Common myeloid progenitor, CD34-positive (primary cell): ENCODE data around the gene MEIOSIN.

Experiments used
- CTCF ChIA-PET: fragments of 350-600 bp; sonication (Branson Sonifier 250); formaldehyde crosslinking; loops from one replicate; lab custom pipeline; 2021; ENCODE audit warnings: antibody characterized with exemption; lab: Charles Lee
- POLR2A ChIA-PET: fragments of 350-600 bp; sonication (Branson Sonifier 250); formaldehyde crosslinking; loops from one replicate; lab custom pipeline; 2021; ENCODE audit warnings: antibody characterized with exemption; lab: Charles Lee
- DNase-seq, 3 donors: peaks; one replicate each; pipeline versions ENCODE4 v3.0.0 to v3.0.0-alpha.2; 2013
- H3K27ac ChIP-seq, 2 experiments: 1 replicate in 1 of 2; 2 replicates in 1 of 2; pipeline ENCODE4 v1.7.0; 2013; ENCODE audit warnings: inconsistent platforms in 2 of 2, low read length in 2 of 2, mild to moderate bottlenecking in 2 of 2, low read depth in 1 of 2, moderate library complexity in 1 of 2; ENCODE audit not compliant: severe bottlenecking in 2 of 2, insufficient read depth in 1 of 2, poor library complexity in 1 of 2
- H3K27me3 ChIP-seq, 5 experiments: replicated peaks in 2 of 5; 1 replicate in 3 of 5; 2 replicates in 2 of 5; pipeline versions ENCODE4 v1.6.1 to v1.7.0; 2013; ENCODE audit warnings: low read length in 4 of 5, mild to moderate bottlenecking in 2 of 5, moderate library complexity in 2 of 5, inconsistent platforms in 1 of 5; ENCODE audit not compliant: insufficient read depth in 5 of 5, control insufficient read depth in 4 of 5
- H3K36me3 ChIP-seq, 4 experiments: 1 replicate in 2 of 4; 2 replicates in 2 of 4; pipeline versions ENCODE4 v1.6.1 to v1.7.0; 2013; ENCODE audit warnings: low read length in 3 of 4, control low read depth in 1 of 4, mild to moderate bottlenecking in 1 of 4; ENCODE audit not compliant: control insufficient read depth in 4 of 4, insufficient read depth in 4 of 4
- H3K4me1 ChIP-seq, 4 experiments: 1 replicate in 3 of 4; 2 replicates in 1 of 4; pipeline versions ENCODE4 v1.6.1 to v1.7.1; 2013; ENCODE audit warnings: low read length in 3 of 4, mild to moderate bottlenecking in 3 of 4, control low read depth in 1 of 4, inconsistent platforms in 1 of 4, moderate library complexity in 1 of 4; ENCODE audit not compliant: control insufficient read depth in 4 of 4, insufficient read depth in 4 of 4; ENCODE audit errors: control extremely low read depth in 1 of 4
- H3K4me3 ChIP-seq, 7 experiments: 1 replicate in 4 of 7; 2 replicates in 3 of 7; pipeline versions ENCODE4 v1.5.1 to v1.7.0; 2013; ENCODE audit warnings: mild to moderate bottlenecking in 7 of 7, low read length in 6 of 7, moderate library complexity in 6 of 7, inconsistent platforms in 2 of 7, low read depth in 2 of 7, control low read depth in 1 of 7; ENCODE audit not compliant: insufficient read depth in 4 of 7, control insufficient read depth in 1 of 7; ENCODE audit errors: extremely low read depth in 1 of 7
- H3K9me3 ChIP-seq, 5 experiments: 1 replicate in 4 of 5; 2 replicates in 1 of 5; pipeline versions ENCODE4 v1.6.1 to v1.7.1; 2013; ENCODE audit warnings: low read length in 4 of 5, mild to moderate bottlenecking in 2 of 5, inconsistent platforms in 1 of 5, low read depth in 1 of 5, moderate library complexity in 1 of 5; ENCODE audit not compliant: control insufficient read depth in 4 of 5, insufficient read depth in 2 of 5; ENCODE audit errors: control extremely low read depth in 1 of 5
- WGBS: methylation state at CpG from one replicate; pipeline ENCODE4 v1.1.5; 2013; ENCODE audit not compliant: insufficient coverage; 5-methylcytosine and 5-hydroxymethylcytosine counted together

MEIOSIN gene

GRCh38 chr19:45779231-45780145 lies 46.2 kb downstream of the MEIOSIN start:
- Histone ChIP-seq H3K4me3 (peak overlapping the region in 4 of 7 experiments; percentile 28 to 54 (median 41)), H3K9me3 (no peaks in the 10 kb centered on the region), H3K4me1 (peaks cover 0 to 13% (median 12%) of the 10 kb centered on the region in 4 experiments), H3K27me3 (peaks cover 0 to 89% (median 20%) of the 10 kb centered on the region in 5 experiments), H3K27ac (no peak overlapping the region), H3K36me3 (no peaks in the 10 kb centered on the region)
- ChIA-PET POLR2A (interaction anchor here (0.6 to 1.0 kb wide), 2 partner anchors 9 to 311 kb away, joined by 3 to 5 read pairs; partner anchors contain the start of gene FOSB), CTCF (interaction anchor here (0.8 to 1.1 kb wide), 7 partner anchors 9 to 38 kb away, joined by 3 to 7 read pairs (median 4); partner anchors contain the start of gene SIX5)
- 3% methylated on average over 38 of the region's 48 CpGs for WGBS
- DNase-seq: peak; percentile 73 to 80 (median 80)

GRCh38 chr19:45780146-45780447 lies 46.9 kb downstream of the MEIOSIN start:
- POLR2A ChIA-PET: no interaction called here
- CTCF ChIA-PET: no interaction called here
- Histone ChIP-seq H3K36me3 (no peaks in the 10 kb centered on the region), H3K4me1 (peaks cover 0 to 13% (median 12%) of the 10 kb centered on the region in 4 experiments), H3K27me3 (peaks cover 0 to 89% (median 24%) of the 10 kb centered on the region in 5 experiments), H3K4me3 (no peak overlapping the region), H3K27ac (no peak overlapping the region), H3K9me3 (no peaks in the 10 kb centered on the region)
- no peak for DNase-seq
- WGBS: 33% methylated on average over 4 of the region's 4 CpGs

- H3K36me3 ChIP-seq: no peaks in the 10 kb centered on the region
- DNase-seq: no peak
- H3K27ac ChIP-seq: no peak overlapping the region
- POLR2A ChIA-PET: interaction anchor here (1.1 kb wide), 1 partner anchor 12 kb away, joined by 3 read pairs; the partner anchor contains the start of gene SIX5
- no peak overlapping the region for H3K4me3 ChIP-seq
- H3K4me1 ChIP-seq: peaks cover 0 to 13% (median 12%) of the 10 kb centered on the region in 4 experiments
- WGBS: 33% methylated on average over 5 of the region's 13 CpGs
- no peaks in the 10 kb centered on the region for H3K9me3 ChIP-seq
- H3K27me3 ChIP-seq: peaks cover 0 to 90% (median 24%) of the 10 kb centered on the region in 5 experiments
- CTCF ChIA-PET: interaction anchor here (0.8 to 3.1 kb wide), 3 partner anchors 10 to 23 kb away, joined by 3 to 8 read pairs (median 3); no protein-coding TSS in a partner anchor
Observed at GRCh38 chr19:45780448-45781213, 47.4 kb downstream of the MEIOSIN start.

- WGBS: 80% methylated on average over 17 of the region's 17 CpGs
- Histone ChIP-seq H3K4me1 (peaks cover 0 to 13% (median 12%) of the 10 kb centered on the region in 4 experiments), H3K27ac (no peak overlapping the region), H3K36me3 (no peaks in the 10 kb centered on the region), H3K9me3 (no peaks in the 10 kb centered on the region), H3K27me3 (peaks cover 0 to 97% (median 26%) of the 10 kb centered on the region in 5 experiments), H3K4me3 (no peak overlapping the region)
- DNase-seq: peak in 1 of 3 donors; percentile 31
- POLR2A ChIA-PET: interaction anchor here (0.7 to 1.1 kb wide), 2 partner anchors 13 to 51 kb away, joined by 3 read pairs; partner anchors contain the start of gene SIX5
- CTCF ChIA-PET: interaction anchor here (0.7 to 3.1 kb wide), 7 partner anchors 8 to 22 kb away, joined by 3 to 8 read pairs (median 4); no protein-coding TSS in a partner anchor
Observed at GRCh38 chr19:45781214-45782161, 48.2 kb downstream of the MEIOSIN start.

GRCh38 chr19:45782162-45782691 lies 49.0 kb downstream of the MEIOSIN start, which contains the start of gene DMPK:
Gene DMPK (minus strand): TSS chr19:45782490. CDS start chr19:45782352, 138 bp downstream.
- ChIA-PET POLR2A (interaction anchor here (0.7 kb wide), 1 partner anchor 50 kb away, joined by 3 read pairs; no protein-coding TSS in a partner anchor), CTCF (interaction anchor here (1.2 to 3.1 kb wide), 5 partner anchors 9 to 19 kb away, joined by 3 to 8 read pairs (median 5); no protein-coding TSS in a partner anchor)
- Histone ChIP-seq H3K4me3 (no peak within 1 kb of the TSS), H3K27ac (no peak within 1 kb of the TSS), H3K9me3 (no peaks in the 10 kb centered on the region), H3K27me3 (peaks cover 0 to 97% (median 27%) of the 10 kb centered on the region in 5 experiments), H3K36me3 (no peaks in the 10 kb centered on the region), H3K4me1 (peaks cover 0 to 13% (median 12%) of the 10 kb centered on the region in 4 experiments)
- DNase-seq: no peak
- 58% methylated on average over 14 of the region's 18 CpGs for WGBS
